NOMO-1 treated with DMSO at 0.1 percent for 48 hours (cell line): ENCODE results near the gene STRN.

Experiments used
- DNase-seq: peaks from one replicate; lab custom pipeline; 2025; ENCODE audit not compliant: unreplicated experiment; lab: John Stamatoyannopoulos, UW

STRN gene

DNA sequence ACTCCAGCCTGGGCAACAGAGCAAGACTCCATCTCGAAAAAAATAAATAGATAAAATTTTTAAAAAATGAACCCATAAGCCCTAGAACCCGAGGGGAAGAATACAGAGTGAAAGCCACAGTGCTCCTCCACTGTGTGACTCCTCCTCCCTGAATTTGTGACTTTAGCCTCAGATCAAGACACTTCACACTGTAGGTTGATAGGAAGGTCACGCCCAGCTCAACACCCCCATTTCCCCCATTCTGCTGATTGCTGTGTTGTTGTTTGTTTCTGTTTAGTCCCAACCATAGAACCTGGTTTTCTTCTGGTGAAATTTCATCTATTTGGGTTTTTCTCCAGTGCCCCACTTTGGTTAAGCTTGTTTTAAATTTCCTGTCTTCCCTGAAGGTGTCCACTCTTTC is 167.6 kb downstream of the STRN start:
- DNase-seq: no peak

DNA sequence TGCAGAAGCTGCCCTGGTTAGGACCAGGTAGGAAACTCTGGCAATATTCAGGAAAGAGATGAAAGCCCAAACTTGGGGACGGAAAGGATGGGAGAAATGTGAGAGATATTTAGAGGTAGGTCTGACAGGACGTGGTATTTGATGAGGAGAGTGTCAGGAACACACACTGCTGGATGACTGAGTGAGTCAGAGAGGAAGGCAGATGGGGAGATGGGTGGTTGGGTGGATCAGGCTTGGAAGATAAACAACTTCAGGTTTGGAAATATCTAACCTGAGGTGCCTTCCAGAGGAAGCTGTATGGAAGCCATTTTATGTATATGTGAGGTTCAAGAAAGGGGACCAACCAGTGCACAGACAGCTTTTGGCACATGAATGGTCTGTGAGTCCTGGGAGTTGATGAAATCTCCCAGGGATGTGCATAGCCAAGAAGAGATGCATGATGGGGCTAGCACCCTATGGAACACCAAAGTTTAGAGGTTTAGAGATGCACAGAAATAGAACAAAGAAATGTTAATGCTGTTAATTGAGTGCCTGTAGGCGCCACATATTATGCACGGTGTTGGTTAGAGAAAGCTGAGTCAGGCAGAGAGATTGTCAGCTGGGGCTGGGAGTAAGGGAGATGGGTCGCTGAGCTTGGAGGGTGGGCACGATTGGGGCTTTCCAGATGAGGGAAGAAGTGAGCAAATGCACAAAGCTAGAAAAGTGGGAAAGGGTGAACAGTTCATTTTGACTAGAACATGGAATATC is 168.8 kb downstream of the STRN start:
- DNase-seq: no peak
